CD1c-positive myeloid dendritic cell (primary cell): ENCODE data around the gene FCHO2.

Experiments used
- DNase-seq: peaks from one replicate; pipeline ENCODE4 v3.0.0-alpha.2; 2016; ENCODE audit errors: extremely low spot score

FCHO2 gene

DNA sequence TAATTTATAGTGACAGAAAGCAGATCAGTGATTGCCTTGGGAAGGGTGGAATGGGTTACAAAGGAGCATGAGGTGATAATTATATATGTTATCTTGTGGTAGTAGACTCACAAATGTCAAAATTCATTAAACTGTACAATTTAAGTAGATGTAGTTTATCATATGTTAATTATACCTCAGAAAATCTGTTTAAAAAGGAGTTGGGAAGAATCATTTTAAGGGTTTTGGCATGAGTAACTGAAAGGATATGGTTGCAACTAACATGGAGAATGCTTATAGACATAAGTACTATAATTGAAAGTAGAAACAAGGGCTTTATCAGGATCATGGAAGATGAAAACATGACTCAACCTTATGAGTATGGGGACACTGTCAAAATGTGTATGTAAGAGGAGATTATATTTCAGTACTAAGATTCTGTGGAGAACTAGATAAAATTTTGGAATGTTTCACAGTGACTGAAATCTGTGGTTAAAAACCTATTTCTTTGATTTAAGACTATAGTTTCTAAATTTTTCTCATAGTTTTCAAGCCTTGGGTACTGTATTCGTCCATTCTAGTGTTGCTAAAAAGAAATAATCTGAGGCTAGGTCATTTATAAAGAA lies 73.3 kb downstream of the FCHO2 start:
- DNase-seq, result no peak

GRCh38 chr5:73030531-73030930 lies 74.7 kb downstream of the FCHO2 start:
- DNase-seq, result no peak

DNA sequence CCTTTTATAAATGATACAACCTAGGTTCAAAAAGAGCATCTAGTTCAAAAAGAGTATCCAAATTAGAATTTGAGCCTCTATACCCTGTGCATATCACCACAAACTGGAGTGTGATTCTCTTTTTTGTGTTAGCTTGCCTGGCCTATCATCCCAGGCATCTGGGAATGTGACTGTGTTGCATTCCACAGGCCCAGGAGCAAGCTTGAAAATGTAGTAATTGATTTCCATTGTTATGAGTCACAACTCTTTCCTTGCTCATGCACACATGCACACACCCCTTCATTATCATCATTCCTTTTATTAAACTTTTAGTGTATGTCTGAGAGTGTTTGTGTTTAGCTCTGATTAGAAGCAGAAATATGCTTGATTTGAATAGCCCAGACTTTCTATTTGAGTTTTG lies 75.2 kb downstream of the FCHO2 start:
- DNase-seq, result no peak

DNA sequence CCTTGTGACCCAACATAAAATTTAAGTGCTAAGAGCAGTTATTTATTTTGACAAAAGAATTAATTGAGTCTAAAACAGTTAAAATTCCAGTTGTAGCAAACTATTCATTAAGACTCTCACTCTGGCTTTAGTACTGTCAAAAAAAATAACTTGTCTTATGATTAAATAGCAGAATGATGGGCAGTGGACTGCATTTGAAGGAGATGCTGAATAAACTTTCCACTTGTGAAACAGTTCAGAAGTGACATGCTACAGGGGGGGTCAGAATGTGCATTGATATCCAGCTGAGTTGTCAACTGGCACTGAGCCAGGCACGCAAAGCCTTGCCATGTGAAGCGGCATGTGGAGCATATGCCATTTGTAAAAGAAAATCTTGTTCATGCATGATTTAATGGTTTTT lies 76.0 kb downstream of the FCHO2 start:
- DNase-seq, result no peak

DNA sequence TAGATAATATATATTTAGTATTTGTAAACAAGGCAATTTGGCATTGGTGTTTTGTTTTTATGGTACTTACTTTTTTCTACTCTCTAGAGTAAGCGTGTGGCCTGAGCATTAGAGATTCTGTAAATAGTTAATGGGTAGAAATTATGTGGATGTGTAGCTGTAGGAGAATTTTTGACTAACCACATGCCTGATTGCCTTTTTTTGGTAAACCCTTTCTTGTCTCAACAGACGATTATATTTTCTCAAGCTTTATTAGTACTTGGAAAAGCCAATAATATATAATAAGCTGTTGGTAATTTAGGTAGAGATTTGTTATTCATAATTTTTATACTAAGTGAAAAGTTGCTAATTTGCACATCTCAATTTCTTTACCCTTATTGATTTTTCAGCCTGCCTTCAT lies 76.8 kb downstream of the FCHO2 start:
- no peak for DNase-seq

- DNase-seq, result no peak
Measured at GRCh38 chr5:73037545-73037944, 81.7 kb downstream of the FCHO2 start.

DNA sequence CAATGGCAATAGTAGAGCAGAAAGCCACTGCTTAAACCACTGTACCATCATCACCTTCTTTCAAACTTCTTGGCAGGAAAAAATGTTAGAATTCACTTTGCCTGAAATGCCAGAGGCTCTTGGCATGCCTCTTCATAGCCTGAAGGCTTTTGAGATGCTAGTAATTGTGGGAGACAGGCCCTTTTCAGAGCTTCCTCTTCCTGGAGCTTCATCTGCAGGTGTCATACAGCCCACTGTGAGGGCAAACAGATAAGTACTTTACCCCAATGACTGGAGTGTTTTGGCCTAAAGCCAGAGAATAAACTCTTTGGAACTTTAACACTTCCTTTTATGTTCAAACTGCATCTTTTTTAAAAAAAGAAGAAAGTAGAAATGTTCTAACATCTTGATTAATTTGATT lies 83.2 kb downstream of the FCHO2 start:
- no peak for DNase-seq

- no peak for DNase-seq
Measured at GRCh38 chr5:73042993-73043392, 87.2 kb downstream of the FCHO2 start.

DNA sequence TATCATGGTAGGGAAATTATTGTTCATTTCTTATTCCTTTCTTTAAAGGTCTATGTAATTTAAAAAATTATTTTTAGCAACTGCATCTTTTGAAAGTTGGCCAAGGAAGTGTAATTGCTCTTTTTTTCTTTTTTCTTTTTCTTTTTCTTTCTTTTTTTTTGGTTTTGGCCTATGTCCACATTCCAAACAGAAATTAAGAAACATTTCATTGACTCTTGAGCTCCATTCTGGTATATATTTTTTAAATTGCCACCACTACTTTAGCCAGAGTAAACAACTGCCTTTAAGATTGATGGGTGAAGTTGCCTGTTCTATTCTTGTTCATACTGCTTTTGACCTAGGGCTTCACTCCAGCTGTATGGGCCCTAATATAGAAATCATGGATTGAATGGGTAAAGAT lies 88.7 kb downstream of the FCHO2 start:
- DNase-seq, result no peak

GRCh38 chr5:73045623-73046022 lies 89.8 kb downstream of the FCHO2 start:
- DNase-seq, result no peak

GRCh38 chr5:73061593-73061992 lies 105.8 kb downstream of the FCHO2 start:
- DNase-seq, result no peak

DNA sequence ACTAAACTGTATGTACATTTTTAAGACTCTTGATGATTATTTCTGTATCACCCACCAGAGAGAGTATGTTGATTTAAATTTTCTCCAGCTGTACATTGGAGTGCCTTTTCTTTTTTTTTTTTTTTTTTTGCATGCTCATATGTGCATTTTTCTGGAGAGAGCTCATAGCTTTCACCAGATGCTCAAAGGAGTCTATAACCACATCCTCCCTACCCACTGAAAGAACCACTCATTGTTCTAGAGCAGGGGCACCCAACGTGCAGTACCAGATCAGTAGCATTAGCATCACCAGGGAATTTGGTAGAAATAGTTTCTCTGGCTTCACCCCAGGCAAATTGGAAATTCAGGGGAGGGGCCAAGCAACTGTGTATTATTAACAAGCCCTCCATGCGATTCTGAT lies 110.6 kb downstream of the FCHO2 start:
- no peak for DNase-seq

- no peak for DNase-seq
Measured at GRCh38 chr5:73067213-73067612, 111.4 kb downstream of the FCHO2 start.

DNA sequence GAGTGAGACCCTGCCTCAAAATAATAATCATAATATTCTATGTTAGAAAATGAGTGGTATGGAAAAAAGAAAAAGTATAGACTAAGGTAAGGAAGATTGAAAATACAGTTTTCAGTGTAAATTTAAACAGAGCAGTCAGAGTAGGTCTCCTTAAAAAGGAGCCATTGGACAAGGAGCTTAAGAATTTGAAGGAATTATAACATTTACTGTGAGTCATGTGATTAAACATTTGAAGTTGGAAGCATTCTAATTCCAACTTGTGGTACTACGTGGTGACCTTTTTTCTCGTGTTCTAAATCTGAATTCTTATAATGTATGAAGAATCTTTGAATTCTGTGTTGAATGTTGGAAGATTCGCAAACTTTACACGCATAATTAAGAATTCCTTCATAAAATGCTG lies 125.3 kb downstream of the FCHO2 start:
- DNase-seq, result no peak

GRCh38 chr5:73088026-73088425 lies 132.2 kb downstream of the FCHO2 start:
- no peak for DNase-seq

DNA sequence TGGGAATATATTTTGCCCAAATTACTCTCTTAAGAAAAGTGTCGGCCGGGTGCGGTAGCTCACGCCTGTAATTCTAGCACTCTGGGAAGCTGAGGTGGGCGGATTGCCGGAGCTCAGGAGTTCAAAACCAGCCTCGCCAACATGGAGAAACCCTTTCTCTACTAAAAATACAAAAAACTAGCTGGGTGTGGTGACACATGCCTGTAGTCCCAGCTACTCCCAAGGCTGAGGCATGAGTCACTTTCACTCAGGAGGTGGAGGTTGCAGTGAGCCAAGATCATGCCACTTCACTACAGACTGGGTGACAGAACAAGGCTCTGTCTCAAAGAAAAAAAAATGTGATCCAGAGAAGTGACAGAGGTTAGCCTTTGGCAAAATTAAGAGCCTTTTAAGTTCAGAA lies 138.1 kb downstream of the FCHO2 start:
- DNase-seq, result no peak

DNA sequence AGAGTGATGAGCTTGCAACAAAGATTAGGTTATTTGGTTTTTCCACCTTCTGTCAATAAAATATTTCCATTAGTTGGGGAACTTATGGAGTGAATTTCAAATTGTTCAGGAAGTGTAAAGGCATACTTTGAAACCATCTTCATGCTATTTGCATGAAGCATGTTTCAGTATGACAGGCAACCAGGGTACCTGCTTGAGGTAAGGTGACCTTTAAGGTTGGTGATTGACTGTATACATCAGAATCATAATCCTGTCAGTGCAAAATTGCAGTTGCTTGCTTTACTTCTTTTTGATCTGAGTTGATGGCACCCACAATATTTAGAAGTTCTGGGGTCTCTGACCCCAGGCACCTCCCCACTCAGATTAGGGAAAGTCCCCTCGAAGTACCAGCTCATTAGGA lies 138.6 kb downstream of the FCHO2 start:
- DNase-seq, result no peak

GRCh38 chr5:73095564-73096238 lies 139.9 kb downstream of the FCHO2 start:
- DNase-seq, result no peak

GRCh38 chr5:73096239-73096575 lies 140.4 kb downstream of the FCHO2 start:
- DNase-seq, result no peak

DNA sequence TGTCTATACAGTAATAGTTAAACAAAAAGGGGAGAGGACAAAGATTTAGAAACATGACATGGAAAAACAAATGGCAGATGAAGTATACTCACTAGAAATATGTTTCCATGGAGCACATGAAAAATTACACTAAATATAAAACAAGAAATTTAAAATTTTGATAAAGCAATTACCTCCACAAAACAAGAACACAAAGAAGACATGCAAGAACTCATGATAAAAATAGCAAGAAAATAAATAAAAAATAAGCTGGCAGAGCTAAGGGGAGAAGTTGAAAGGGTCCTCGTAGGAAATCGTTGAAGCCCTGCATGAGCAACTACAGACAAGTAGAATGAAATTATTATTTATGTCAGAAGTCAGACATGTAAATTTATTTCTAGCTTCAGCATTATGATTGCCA lies 141.9 kb downstream of the FCHO2 start:
- no peak for DNase-seq

DNA sequence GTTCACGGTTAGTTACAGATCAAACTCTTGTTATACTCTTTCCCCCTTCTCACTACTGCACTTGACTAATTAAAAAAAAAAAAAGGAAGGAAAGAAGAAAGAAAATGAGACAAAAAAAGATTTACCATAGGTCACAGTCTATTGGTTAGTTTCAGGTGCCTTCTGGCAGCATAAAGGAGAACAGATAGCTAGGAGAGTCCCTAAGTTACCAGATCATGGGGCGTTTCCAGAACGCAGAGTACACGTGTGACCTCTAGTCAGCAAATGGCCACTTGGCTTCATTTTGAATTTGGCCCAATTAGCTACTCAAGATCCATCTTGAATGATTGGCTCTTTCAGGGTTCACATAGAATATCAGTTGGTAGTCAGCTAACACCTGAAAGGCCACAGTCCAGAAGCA lies 144.3 kb downstream of the FCHO2 start:
- DNase-seq, result no peak

DNA sequence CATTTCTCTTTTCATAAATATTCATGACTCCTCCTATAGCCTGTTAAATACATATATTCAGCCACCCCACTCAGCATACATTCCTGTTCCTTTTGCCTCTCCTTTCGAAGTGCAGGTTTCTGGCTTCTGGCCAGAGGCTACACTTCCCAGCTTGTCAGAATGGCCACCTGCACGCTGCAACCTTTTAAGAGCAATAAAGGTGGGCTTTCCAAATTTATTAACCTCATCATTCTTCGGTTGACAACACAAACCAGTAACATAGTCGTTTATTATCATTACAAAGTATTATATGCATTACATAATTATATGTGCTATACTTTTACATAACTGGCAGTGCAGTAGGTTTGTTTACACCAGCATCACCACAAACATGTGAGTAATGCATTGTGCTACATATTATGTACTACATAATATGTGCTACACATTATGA lies 148.0 kb downstream of the FCHO2 start:
- no peak for DNase-seq

DNA sequence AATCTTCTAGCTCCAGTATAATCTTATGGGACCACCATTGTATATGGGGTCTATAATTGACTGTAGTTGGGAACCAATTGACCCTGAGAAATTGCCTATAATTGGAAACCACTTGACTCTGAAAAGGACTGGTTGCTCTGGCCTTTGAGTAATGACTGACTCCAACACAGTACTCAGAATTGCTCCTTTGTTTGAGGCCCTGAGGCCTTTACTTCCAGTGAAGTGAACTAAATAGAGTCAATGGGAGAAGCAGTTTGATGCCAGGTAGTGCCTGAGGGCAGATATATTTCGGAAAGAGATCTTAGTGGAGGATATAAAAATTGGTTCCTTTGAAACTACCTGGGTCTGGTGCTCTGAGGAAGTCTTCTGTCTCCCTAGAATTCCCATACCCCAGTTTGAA lies 148.5 kb downstream of the FCHO2 start:
- no peak for DNase-seq

DNA sequence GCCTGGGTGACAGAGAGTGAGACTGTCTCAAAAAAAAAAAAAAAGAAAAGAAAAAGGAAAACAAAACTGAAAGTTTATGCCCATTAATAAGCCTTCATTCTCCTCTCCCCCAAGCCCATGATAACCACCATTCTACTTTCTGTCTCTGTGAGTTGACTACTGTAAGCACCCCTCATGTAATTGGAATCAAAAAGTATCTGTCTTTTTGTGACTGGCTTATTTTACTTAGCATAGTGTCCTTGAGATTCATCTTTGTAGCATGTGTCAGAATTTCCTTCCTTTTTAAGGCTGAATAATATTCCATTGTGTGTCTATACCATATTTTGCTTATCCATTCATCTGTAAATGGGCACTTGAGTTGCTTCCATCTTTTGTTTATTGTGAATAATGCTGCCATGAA lies 150.5 kb downstream of the FCHO2 start:
- no peak for DNase-seq
